ENCODE measurements around the gene DEAF1. TPM values are rescaled to one million over a fixed set of nuclear protein-coding genes. Genes with fewer than 3 reads are reported as not detected.
A peak's percentile ranks its signal among the peaks of the same experiment; 100 is the strongest.

The DEAF1 gene
- total and polyA plus RNA-seq, 2 experiments from 2014 or later = 42.6 to 47.8 TPM

DNA sequence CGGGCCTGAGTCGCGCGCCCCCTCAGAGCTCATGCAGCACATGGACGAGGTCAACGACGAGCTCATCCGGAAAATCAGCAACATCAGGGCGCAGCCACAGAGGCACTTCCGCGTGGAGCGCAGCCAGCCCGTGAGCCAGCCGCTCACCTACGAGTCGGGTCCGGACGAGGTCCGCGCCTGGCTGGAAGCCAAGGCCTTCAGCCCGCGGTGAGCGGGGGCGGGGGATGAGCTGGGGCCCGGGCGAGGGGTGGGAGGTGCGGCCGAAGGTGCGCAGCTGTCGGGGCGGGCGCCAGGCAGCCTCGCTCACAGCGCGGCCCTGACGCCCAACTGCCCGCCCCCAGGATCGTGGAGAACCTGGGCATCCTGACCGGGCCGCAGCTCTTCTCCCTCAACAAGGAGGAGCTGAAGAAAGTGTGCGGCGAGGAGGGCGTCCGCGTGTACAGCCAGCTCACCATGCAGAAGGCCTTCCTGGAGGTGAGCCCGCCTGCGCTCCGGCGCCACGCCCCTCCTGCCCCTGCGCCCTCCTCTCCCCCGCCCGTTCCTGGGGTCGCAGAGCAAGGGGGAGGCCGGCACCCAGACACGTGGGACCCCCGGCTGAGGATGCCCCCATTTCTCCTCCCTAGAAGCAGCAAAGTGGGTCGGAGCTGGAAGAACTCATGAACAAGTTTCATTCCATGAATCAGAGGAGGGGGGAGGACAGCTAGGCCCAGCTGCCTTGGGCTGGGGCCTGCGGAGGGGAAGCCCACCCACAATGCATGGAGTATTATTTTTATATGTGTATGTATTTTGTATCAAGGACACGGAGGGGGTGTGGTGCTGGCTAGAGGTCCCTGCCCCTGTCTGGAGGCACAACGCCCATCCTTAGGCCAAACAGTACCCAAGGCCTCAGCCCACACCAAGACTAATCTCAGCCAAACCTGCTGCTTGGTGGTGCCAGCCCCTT is 31.5 kb upstream of the DEAF1 start:
- H3K4me3 Mint-ChIP-seq = peak overlapping the region; percentile 64
- H3K9me3 Mint-ChIP-seq = no peaks in the 10 kb centered on the region; the same call in 2 of the 3 replicates
- peak overlapping the region; percentile 88 for H3K4me2 ChIP-seq

More for the DNA sequence above, 31.5 kb upstream of the DEAF1 start:
- peaks cover 16% of the 10 kb centered on the region for H3K27me3 Mint-ChIP-seq (ENCODE audit: insufficient read depth, low read depth, poor library complexity)
- H3K27ac Mint-ChIP-seq = no peak overlapping the region
- ATAC-seq (peak; percentile 19), DNase-seq (ENCODE audit: low spot score) (peak; percentile 69)
- H3F3A ChIP-seq (replicated peaks; ENCODE audit: low read depth) = 0 out of 2 replicates have a peak, but pooled peaks cover 12% of the 10 kb centered on the region
- H3K4me1 ChIP-seq (ENCODE audit: insufficient read depth) = peaks cover 6% of the 10 kb centered on the region
- H3K36me3 Mint-ChIP-seq (ENCODE audit: low read depth) = no peaks in the 10 kb centered on the region
- H3K36me3 ChIP-seq (ENCODE audit: insufficient read depth) = no peaks in the 10 kb centered on the region
- peak overlapping the region; percentile 65 for H3K4me3 ChIP-seq
- no peak for TF ChIP-seq ZNF331 (CRISPR knock-in tag; IDR thresholded peaks at IDR 0.05; ENCODE audit: low read depth)
- no peak for TF ChIP-seq ZNF114 (CRISPR knock-in tag; IDR thresholded peaks at IDR 0.05)
- TF ChIP-seq CTCF (conservative IDR thresholded peaks at IDR 0.05; ENCODE audit: low read depth in 2 of 2) = no peak
- TF ChIP-seq CREB1 (CRISPR knock-in tag; IDR thresholded peaks at IDR 0.05; ENCODE audit: low read depth) = no peak
- no peak for TF ChIP-seq ZNF462 (CRISPR knock-in tag; IDR thresholded peaks at IDR 0.05)
- TF ChIP-seq JUNB (IDR thresholded peaks at IDR 0.05; ENCODE audit: unreplicated experiment) = no peak
- TF ChIP-seq, protein P1, sequence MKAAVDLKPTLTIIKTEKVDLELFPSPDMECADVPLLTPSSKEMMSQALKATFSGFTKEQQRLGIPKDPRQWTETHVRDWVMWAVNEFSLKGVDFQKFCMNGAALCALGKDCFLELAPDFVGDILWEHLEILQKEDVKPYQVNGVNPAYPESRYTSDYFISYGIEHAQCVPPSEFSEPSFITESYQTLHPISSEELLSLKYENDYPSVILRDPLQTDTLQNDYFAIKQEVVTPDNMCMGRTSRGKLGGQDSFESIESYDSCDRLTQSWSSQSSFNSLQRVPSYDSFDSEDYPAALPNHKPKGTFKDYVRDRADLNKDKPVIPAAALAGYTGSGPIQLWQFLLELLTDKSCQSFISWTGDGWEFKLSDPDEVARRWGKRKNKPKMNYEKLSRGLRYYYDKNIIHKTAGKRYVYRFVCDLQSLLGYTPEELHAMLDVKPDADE (IDR thresholded peaks at IDR 0.05) = no peak
- no peak for TF ChIP-seq STAT1 (IDR thresholded peaks at IDR 0.05; ENCODE audit: unreplicated experiment)
- no peak for TF ChIP-seq NANOG (IDR thresholded peaks at IDR 0.05; ENCODE audit: borderline replicate concordance)
- TF ChIP-seq POLR2AphosphoS5 (IDR thresholded peaks at IDR 0.05; ENCODE audit: low read depth) = no peak; the same call in 1 of the 2 replicates
- TF ChIP-seq EZH2 (IDR thresholded peaks at IDR 0.05; ENCODE audit: low read depth, unreplicated experiment) = no peak
- no peaks in the 10 kb centered on the region for H4K20me1 ChIP-seq (replicated peaks; ENCODE audit: insufficient read depth)
- H3K4me1 Mint-ChIP-seq = peaks cover 9% of the 10 kb centered on the region; the same call in 2 of the 3 replicates
- H2AFZ ChIP-seq = no peak overlapping the region; the same call in 1 of the 2 replicates
- no peak overlapping the region for H3K27ac ChIP-seq (ENCODE audit: low read depth)
- no peaks in the 10 kb centered on the region for H3K79me2 ChIP-seq (replicated peaks; ENCODE audit: insufficient read depth)
- no peaks in the 10 kb centered on the region for H3K9me2 ChIP-seq (ENCODE audit: insufficient read depth)
- no peaks in the 10 kb centered on the region for H3K27me3 ChIP-seq (ENCODE audit: insufficient read depth)

Data from GM23338 (cell line).